Amygdala (tissue), 56 donors: Measurements from ENCODE around the gene COL20A1.
"Not testable (repeated sequence)": the region's sequence is repeated elsewhere in the genome, so short reads cannot be mapped to it uniquely, and the experiment has no call there.

ENCODE experiments used
- DNase-seq, 56 donors: peaks; one replicate each; lab custom pipeline; 2025; lab: John Stamatoyannopoulos, UW

Gene COL20A1

DNA sequence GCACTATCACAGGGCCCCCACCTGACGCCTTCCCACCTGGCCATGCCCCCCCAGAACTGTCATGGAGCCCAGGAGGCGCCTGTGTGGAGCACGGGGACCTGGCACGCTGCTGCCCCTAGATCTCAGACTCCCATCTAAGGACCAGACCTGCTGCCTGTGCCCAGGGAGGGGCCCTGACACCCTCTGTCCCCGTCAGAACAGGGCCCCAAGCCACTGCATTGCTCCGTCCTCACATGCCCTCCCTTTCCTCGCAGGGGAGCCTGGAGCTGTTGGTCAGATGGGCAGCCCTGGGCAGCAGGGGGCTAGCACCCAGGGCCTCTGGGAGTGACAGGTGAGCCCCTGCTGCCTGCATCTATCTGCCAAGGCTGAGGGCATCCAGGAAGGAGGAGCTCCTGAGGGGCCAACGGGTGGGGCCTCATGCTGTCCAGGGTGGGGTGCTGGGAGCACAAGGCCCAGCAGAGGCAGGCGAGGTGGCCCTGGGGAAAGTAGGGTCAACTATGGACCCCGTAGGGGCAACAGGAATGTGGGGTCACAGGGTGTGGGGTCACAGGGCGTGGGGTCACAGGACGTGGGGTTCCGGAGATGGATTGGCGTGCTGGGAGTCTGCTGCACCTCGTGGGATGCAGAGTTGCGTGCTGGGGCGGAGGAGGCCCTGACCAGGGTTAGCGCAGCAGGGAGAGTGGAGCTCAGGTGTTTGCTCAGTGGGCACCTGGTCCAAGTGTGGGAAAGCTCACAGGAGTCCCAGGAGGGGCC is 36.5 kb downstream of the COL20A1 start:
- DNase-seq = no peak

DNA sequence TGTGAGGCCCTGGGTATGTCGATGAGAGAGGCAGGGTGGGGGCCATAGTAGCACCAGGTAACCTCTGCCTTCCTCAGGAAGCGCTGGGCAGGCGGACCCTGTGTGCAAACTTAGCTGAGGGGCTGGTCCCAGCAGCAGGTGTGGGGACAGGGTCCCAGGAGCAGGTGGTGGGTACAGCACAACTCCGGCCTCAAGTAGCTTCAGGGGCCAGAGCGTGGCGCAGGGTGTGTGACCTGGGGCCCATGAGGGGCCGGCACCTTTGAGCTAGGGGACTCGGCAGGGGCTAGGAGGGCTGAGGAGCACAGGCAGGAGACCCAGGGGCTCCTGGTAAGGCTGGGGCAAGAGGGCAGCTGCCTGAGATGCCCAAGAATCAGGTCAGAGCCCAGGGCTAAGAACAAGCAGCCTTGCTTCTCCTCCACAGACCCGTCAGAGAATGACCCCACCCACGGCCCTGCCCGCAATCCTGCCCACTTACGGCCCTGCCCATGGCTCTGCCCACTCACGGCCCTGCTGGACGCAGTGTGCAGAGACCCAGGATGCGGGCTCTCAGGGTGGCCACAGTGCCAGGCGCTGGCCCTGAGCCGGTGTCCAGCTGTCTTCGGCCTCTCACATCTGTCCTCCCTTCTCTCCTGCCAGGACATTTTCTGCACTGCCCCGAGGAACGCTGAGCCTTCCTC is 37.2 kb downstream of the COL20A1 start:
- no peak for DNase-seq

- DNase-seq = no peak
Measured at GRCh38 chr20:63330940-63331339, 38.0 kb downstream of the COL20A1 start.

GRCh38 chr20:63331741-63332400 is 38.9 kb downstream of the COL20A1 start:
- DNase-seq = no peak

- no peak for DNase-seq
Measured at GRCh38 chr20:63332488-63333240, 39.7 kb downstream of the COL20A1 start.

- DNase-seq = no peak
Measured at GRCh38 chr20:63333241-63333836, 40.4 kb downstream of the COL20A1 start.

DNA sequence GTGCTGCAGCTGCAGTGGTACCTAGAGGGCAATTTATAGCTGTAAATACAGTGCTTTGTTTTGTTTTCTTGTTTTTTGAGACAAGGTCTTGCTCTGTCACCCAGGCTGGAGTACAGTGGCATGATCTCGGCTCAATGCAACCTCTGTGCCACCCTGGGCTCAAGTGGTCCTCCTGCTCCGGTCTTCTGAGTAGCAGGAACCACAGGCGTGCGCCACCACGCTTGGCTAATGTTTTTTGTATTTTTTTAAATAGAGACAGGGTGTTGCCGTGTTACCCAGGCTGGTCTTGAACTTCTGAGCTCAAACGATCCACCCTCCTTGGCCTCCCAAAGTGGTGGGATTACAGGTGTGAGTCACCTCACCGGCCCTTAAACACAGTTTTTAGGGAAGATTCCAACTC is 41.4 kb downstream of the COL20A1 start:
- no peak for DNase-seq

DNA sequence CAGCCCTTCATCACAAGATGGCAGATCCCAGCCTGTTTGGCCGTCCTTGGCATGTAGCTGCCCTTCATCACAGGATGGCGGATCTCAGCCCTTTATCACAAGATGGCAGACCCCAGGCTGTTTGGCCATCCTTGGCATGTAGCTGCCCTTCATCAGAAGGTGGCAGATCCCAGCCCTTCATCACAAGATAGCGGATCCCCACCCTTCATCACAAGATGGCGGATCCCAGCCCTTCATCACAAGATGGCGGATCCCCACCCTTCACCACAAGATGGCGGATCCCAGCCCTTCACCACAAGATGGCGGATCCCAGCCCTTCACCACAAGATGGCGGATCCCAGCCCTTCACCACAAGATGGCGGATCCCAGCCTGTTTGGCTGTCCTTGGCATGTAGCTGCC is 42.1 kb downstream of the COL20A1 start:
- DNase-seq = not testable (repeated sequence)

- no peak for DNase-seq
Measured at GRCh38 chr20:63335711-63336110, 42.7 kb downstream of the COL20A1 start.

- DNase-seq = no peak
Measured at GRCh38 chr20:63336232-63336752, 43.3 kb downstream of the COL20A1 start.

GRCh38 chr20:63337786-63338420 is 44.9 kb downstream of the COL20A1 start:
- no peak for DNase-seq

- not testable (repeated sequence) for DNase-seq
Measured at GRCh38 chr20:63339154-63340094, 46.4 kb downstream of the COL20A1 start.

DNA sequence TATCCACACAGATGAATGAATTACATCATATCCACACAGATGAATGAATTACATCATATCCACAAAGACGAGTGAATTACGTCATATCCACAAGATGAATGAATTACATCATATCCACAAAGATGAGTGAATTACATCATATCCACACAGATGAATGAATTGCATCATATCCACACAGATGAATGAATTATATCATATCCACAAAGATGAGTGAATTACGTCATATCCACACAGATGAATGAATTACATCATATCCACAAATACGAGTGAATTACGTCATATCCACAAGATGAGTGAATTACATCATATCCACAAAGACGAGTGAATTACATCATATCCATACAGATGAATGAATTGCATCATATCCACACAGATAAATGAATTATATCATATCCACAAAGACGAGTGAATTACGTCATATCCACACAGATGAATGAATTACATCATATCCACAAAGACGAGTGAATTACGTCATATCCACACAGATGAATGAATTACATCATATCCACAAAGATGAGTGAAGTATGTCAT is 47.2 kb downstream of the COL20A1 start:
- not testable (repeated sequence) for DNase-seq

DNA sequence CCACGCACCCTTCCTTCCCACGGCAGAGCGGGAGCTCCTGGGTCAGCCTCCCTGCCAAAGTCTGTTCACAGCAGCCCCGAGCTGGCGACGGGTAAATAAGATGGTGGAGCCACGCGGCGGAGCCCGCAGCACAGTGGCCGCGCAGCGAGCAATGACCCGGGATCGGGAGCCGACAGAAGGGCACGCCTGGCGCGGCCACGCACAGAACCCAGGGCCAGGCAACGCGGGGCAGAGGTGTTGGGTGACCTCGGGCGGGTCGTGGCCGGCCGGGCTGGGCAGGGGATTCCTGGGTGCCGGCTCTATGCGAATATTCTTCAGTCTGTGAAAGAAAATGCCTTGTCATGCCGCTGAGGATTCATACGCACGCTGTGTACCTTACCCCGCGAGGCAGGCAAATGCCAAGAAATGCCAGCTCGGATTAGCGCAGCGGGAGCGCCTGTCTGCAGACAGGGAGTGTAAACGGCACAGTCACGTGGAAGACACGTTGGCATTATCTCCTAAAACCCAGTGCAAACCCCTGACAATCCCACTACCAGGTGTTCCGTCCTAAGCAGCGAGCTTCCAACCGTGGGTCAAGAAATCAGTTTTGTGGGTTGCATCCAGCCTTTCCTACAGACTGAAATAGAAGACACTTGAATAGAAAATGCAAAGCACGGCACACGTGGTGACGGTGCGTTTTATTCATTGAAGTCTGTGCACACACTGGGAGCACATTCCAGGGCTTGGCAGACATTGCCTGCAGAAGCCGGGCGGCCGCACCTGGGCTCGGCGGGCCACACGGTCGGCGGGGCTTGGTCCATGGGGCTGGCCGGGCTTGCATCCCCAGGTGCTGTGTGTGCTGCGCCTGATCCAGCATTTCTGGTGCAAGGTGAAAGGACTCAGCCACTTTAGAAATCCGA is 49.8 kb downstream of the COL20A1 start:
- peak in 1 of 56 donors; percentile 22 for DNase-seq

DNA sequence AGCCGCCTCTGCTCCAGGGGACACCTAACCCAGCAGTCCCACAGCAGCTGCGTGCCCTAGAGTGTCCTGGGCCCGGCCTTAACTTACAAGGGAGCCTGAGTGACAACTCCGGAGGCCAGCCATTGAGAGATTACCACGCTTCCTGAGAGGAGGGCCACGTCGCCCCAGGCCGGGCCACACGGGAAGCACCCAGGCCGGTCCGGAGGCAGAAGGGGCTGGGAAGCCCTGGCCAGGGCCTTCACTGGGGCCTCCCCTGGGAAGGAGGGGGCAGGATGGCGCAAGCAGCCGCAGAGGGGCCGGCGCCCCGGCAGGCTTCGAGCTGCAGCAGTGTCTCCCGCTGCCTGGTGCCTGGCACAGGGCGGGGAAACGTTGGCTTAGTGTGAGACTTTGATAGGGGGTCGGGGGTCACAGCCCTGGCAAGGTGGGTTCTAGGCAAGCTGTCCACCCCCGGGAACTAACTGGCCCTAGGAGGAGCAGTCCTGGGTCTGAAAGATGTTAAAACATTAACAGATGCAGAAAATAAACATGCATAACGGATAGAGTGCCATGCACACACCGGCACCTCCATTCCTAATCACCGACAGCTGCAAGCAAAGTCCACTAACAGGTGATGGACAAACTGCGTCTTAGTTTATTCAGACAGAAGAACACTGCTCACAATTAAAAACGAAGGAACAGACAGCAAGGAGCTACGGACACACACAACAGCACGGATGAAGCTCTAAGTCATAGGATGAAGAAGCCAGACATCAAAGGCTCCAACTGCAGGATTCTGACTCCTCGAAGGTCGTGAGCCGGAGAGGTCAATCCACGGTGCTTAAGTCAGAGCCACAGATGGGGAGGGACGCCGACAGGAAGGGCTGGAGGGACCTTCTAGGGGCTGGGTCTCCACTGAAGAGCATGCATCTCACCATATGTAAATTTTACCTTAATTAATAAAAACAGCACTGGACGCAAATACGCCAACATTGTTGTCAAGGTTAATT is 50.8 kb downstream of the COL20A1 start:
- DNase-seq = no peak
